HL-60/S4 (cell line): ENCODE measurements around the gene ITGB2.

Experiments used
- in situ Hi-C: fragments of 300-500 bp; cut with MboI; formaldehyde crosslinking; loops from 2 replicates; pipeline ENCODE4 v1.14.3; 2022; ENCODE audit warnings: low sequenced_read_pairs

The ITGB2 gene

GRCh38 chr21:44873356-44874239 is 47.1 kb downstream of the ITGB2 start, which contains the start of gene PTTG1IP:
Gene PTTG1IP (minus strand): TSS chr21:44873690. CDS start chr21:44873616, 74 bp downstream.
- in situ Hi-C loops, result no loop called here

DNA sequence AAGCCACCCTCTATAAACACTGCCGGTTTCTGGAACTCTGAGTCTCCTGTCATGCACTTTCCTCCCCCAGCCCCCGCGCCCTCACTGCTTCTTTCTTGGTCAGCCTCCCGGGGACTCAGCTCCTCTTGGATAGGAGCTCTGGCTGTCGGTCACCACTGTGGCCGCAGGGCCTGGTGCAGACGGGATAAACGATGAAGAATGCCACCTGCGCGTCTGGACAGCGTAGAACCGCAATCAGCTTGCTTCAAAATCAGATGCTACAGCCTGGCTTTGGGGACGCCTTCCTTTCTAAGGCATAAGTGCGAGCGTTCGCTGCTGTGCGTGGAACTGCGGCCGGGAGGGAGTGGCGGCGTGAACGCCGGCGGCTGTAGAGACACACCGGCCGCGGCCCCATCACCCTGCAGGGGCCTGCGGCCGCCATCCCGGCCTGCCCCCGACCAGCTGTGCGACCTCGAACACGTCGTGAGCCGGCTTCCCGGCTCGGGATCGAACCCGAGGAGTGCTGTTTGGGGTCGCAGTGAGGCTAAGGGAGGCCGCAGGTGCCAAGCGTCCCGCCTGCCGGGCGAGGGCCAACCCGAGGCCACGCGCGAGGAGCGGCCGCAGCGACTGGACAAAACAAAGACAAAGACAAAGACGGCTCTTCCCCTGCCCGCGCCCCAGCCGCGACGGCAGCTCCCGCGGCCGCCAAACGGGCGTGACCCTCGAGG is 47.9 kb downstream of the ITGB2 start:
- in situ Hi-C loops, result no loop called here

DNA sequence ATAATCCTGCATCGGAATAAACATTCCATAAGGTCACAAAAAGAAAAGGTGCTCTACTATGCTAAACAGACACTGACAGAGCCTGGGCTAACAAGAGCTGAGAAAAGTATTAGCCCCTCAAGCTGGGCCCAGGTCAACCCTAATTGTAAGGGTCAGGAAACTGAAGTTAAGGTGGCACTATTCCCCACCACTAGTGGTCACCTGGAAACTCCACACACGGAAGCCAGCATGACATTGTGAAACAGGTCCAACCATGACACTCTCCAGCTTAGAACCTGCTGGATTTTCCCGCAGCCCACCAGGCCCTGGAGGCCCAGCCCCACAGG is 48.4 kb downstream of the ITGB2 start:
- in situ Hi-C loops, result no loop called here

DNA sequence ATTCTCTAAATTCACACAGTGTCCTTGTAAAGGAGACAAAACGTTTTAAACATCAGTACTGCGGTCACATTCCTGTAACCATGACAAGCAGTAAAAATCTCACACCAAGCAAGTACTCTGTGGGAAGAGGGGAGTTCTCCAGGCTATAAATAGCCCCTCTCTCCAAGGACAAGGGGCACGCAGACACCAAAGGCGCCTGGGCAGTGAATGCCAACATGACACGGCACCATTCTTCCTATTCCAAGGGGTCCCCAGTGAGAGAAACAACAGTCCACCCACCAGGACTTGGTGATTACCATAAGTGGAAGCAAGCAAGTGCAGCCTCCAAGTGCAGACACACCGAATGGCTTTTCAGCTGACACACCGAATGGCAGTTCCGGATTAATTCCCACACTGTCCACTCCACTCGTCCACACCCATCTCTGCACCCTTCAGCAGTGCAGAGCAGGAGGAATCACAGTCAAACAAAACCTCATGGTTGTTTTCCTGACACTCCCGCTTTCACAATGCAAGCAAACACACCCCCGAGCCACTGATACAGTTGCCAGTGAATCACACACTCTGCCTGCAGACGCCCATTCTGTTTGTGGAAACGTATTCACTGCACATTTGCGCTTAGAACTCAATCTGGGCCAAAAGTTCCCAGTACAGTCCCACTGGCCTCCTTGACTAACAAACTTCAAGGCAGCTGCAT is 49.0 kb downstream of the ITGB2 start:
- in situ Hi-C loops, result no loop called here

DNA sequence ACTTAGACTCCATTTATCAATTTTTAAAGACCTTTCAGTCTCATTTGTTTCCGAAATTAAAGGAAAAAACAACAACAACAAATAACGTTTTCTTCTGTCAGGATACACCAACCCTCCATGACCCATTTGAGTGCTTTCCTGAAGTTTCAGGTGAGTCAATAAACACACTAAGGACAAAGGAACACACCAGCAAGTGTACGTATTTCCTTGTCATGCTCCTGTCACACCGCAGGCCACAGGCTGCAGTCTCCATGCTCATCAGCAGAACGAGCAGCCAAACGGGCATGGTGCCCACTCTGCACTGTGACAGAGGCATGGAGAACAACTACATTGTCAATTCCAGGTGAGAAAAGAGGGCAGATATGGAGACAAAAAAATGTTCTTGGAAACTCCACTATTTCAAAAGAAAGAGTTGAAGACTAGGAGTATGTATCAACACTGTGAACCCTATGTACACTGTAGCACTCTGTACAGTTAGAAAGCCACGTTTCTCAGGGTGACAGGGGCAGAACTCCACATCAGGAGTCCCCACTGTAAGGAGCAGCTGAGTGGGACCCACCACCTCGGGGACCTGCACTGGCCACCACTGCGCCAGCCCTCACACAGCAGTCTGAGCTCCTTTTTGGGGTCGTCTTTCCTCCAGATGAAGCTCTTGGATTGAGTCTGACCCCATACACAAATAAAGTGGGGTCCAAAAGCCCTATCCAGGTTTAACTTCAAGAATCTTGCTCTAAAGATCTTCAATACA is 49.8 kb downstream of the ITGB2 start:
- in situ Hi-C loops, result no loop called here

GRCh38 chr21:44869781-44870747 is 50.6 kb downstream of the ITGB2 start:
- in situ Hi-C loops, result no loop called here

DNA sequence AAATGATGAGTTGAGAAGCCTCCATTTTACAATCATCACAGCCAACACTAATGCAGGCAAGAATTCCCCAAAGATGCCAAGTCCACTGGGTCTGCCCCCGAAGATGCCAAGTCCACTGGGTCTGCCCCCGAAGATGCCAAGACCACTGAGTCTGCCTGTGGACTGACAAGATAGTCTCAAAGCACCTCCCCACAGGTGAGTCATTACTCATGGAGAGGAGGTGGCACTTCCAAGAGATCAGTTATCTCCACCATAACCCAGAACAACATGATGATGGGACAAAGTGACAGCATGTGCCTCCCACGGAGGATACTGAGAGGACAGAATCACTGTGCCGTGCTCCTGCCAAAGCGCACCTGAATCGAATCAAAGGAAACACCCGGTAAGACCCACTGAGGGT is 52.0 kb downstream of the ITGB2 start:
- in situ Hi-C loops, result no loop called here

DNA sequence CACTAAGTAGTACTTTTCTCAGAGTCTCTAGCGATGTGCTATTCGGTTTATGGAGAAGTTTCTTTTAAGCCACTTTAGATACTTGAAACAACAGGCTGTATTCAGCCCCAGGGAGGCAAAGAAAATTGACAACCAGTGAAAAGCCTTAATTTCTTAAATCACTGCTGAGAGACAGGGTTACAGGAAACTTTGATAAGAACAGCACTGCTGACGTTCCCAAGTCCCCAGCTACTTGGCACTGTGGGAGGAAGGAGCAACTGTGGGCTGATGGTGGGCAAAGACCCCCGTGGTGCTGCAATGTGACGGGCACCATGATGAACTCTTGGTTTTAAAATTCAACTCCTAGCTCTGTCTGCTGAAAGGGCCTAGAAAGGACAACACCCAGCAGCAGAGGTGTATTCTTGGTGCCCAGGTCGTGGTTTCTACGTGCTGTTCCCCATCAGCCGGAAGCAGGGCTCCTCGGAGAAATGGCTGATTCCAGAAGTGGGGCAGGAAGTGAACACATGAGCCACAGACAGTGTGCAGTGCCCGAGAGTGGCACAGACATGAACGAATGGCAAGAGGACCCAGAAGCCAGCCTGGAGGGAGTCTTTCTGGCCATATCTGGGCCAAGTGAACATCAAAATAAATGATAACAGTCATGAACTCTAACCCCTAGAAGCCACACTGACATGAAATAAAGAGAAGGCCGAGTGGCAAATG is 52.5 kb downstream of the ITGB2 start:
- in situ Hi-C loops, result no loop called here

- in situ Hi-C loops, result no loop called here
These were observed 53.2 kb downstream of the ITGB2 start for GRCh38 chr21:44867464-44867863.

- in situ Hi-C loops, result no loop called here
These were observed 53.9 kb downstream of the ITGB2 start for GRCh38 chr21:44866780-44867179.

GRCh38 chr21:44865561-44866280 is 55.0 kb downstream of the ITGB2 start:
- in situ Hi-C loops, result no loop called here

- in situ Hi-C loops, result no loop called here
These were observed 57.6 kb downstream of the ITGB2 start for GRCh38 chr21:44862869-44863685.

- in situ Hi-C loops, result no loop called here
These were observed 61.9 kb downstream of the ITGB2 start for GRCh38 chr21:44858791-44859190.

DNA sequence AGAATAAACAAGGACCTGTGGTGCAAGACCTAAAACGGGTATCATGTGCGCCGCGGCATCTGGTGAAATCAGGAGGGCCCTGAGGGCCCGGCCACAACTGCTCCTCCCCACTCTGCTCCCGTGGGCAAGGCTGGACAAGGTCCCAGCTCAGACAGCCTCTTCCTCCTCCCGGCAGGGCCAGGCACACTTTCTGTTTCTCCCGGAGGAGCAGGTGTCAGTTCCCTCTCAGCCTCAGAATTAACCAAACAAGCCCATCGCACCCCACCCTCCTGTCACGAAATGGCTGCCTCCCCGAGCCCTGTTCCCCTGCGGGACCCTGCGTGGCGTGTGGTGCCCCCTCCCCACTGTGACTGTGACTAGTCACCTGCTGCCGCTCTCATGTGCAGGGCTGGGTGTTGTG is 62.4 kb downstream of the ITGB2 start:
- in situ Hi-C loops, result no loop called here

- in situ Hi-C loops, result no loop called here
These were observed 63.4 kb downstream of the ITGB2 start for GRCh38 chr21:44857127-44857892.

GRCh38 chr21:44856131-44856530 is 64.6 kb downstream of the ITGB2 start:
- in situ Hi-C loops, result no loop called here

- in situ Hi-C loops, result no loop called here
These were observed 65.1 kb downstream of the ITGB2 start for GRCh38 chr21:44855572-44855971.
